Activated CD8-positive, alpha-beta memory T cell treated with anti-CD3 and anti-CD28 coated beads, Interleukin-2, amount 50 U/mL, for 1 hour (primary cell): ENCODE data around the gene EIF4E.
"Not testable (repeated sequence)": the region's sequence is repeated elsewhere in the genome, so short reads cannot be mapped to it uniquely, and the experiment has no call there.

Source experiments
- DNase-seq: peaks from one replicate; pipeline ENCODE4 v3.0.0-alpha.2; 2020; ENCODE audit errors: extremely low read depth

Gene EIF4E, protein sequence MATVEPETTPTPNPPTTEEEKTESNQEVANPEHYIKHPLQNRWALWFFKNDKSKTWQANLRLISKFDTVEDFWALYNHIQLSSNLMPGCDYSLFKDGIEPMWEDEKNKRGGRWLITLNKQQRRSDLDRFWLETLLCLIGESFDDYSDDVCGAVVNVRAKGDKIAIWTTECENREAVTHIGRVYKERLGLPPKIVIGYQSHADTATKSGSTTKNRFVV

DNA sequence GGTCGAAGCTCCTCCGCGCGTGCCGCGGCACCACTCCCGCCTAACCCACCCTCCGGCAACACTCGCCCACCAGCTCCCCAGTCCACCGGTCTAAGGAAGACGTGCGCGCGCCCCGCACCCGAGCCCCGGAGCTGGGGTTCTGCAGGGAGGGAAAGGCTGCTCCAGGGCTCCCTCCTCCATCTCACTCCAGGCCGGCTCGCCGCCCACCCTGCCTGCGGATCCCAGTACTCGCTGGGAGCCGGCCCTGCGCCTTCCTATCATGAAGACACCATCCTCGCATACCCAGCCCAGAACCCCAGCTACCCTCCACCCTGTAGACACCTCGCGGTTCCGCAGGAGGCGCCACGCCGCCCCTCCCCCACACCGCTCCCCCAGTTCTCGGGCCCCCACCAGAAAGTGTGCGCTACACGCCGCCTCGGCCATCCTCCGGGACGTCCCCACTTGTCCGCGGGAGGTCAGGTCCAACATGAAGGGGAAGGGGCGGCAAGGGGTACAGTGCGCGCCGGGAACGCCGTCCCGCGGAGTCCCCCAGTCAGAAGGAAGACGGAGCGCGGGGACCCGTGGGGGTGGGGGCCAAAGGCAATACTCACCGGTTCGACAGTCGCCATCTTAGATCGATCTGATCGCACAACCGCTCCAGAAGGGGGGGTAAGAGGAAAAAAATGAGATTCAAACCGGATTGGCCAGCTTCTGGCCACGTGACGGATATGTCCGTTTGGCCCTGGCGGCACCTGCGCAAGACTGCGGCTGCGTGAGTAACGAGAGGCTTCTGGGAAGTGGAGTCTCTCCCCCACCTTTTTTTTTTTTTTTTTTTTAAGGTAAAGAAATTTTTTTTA lies at the start of gene EIF4E:
TSS of gene EIF4E (minus strand) at position 629 of the 836 bp plus-strand sequence. CDS start at position 608, 21 bp downstream.
- DNase-seq, result peak; percentile 96

DNA sequence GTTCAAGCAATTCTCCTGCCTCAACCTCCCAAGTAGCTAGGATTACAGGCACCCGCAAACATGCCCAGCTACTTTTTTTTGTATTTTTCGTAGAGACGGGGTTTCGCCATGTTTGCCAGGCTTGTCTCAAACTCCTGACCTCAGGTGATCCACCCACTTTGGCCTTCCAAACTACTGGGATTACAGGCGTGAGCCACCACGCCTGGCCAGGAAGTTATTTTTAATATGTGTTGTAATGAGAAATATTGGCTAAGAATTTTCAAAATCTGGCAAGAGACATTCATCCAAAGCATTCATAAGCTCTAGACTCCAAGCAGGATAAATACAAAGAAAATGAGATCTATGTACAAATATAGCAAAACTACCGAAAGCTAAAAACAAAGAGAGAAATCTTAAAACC lies 48.6 kb upstream of the EIF4E start:
- no peak for DNase-seq

DNA sequence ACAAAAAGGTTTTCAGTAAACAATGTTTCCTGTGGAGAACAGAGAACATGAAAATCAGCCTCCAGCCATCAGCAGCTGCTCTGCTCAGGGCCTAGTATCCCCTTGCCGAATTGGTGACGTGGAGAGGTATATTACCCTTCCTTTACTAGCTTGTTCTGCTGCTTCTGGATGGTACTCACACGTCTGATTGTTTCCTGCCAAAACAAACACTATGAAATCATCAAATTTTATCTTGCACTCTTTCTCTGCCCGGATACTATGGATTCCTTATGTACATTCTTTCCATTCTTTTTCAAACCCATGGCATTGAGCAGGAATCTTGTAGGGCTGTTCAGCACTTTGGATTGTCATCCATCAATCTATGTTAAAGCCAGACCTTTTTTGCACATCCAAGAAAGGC lies 47.8 kb upstream of the EIF4E start:
- no peak for DNase-seq

DNA sequence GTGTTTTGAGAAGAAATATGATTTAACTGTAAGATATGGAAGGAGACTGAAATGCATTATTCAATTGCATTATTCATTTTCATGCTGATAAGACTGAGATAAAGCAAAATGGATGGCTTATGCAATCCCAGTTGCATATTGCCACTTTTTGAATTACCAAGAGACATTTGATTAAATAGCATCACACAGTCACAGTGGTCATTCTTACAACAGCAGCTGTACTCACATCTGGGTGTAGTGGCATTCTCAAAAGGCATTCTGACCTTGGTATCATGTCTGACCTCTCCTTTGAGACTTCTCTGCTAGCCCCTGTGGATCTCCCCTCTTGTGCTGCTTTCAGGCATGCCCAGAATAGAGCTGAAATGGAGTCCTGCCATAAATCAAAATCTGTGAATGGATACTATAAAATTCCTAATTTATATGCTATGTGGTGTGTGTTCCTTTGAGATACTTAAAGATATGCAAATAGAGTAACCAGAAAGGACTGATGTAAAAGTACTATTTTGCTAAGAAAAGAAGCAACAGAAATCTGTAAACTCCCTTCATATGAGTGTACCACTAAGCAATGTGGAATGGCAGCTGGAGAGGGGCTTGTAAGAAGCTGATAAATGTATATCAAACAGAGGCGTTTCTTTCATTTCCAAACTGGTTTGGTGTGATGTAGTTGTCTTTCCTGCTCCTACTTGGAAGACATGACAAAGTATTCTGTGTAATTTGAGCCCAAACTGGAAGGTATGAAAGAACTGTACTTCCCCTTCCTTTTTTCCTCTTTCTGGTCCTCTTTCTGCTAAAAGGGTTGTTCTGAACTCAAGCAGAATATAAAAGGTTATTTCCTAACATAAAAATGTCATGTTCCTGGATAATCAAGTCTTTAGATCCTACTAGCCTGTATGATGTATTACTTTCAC lies 41.2 kb upstream of the EIF4E start:
- DNase-seq, result no peak

DNA sequence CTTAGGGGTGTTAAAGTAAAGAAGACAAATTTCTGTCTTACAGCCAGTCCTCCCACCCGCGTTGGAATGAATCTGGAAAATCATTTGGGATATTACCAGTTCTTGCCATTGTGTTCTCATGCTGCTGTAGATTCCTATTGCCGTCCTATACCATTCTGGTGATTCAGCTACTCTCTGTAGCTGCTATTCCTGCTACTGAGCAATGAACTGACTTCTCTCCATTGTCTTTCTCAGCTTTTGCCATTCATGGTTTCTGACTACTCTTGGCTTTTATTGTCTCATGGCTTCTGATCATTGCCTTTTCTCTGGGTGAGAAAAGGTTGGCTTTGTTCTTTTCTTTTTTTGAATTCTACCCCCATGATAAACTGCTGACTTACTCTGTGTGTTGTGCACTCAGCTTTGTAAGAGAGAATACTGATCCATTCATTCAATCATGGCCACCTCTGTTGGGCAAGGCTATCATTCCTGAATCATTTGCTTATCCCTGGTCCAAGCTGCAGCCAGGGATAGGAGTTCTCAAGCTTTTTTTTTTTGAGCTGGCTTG lies 38.9 kb upstream of the EIF4E start:
- DNase-seq, result no peak

DNA sequence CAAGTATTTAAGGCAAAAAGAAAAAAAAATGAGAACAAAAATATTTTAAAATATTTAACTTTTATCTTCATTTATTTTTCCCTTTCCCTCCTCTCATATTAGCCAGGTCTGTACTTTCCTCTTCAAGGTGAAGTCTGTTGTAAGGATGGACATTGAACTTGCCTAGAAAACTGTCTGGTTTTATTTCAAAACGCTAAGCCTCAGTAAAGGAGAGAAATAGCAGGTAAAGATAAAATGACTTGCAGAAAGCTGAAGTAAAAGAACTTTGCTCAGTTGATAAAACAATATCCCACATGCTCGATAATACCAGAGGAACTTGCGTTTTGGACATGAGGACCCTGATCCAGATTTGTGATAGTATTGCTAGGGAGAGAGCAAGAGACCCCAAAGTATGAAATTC lies 38.0 kb upstream of the EIF4E start:
- no peak for DNase-seq

DNA sequence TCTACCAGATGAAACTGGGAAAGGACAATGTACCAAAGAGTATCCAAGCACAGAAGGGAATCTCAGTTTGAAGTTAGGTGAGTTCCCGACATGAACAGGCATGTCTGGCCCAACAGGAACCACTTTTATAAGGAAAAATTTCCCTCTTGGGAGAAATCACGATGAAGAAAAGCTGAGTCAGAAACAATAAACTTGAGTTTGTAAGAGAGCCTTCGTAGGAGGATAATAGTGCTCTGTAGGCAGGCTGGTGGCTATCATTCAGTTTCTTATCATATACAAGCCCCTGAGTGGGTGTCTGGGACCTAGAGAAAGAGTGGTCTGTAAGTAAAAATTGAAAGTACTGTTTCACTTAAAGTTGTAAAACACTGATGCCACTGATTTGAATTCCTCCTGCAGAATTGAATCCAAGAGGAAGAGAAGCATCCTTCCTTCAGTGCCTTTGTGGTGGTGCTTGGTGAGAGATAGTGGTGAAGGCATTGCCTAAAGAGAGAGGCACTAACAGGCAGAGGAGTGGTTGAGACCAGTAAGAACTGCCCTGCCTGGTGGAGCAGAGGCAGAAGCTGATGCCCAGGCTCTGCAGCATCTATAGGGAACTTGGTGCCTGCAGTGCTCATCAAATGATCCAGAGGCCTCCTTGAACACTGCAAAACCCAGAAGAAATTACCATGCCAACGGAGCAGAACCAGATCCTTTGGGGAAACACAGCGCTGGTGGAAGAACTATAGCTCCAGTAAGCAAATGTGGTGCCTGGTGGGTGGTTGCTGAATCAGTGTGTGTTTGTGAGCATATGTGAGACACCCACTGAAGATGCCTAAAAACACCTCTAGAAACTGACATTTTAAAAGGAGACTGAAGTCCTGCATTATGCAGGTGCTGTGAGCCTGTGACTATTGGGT lies 34.9 kb upstream of the EIF4E start:
- no peak for DNase-seq

DNA sequence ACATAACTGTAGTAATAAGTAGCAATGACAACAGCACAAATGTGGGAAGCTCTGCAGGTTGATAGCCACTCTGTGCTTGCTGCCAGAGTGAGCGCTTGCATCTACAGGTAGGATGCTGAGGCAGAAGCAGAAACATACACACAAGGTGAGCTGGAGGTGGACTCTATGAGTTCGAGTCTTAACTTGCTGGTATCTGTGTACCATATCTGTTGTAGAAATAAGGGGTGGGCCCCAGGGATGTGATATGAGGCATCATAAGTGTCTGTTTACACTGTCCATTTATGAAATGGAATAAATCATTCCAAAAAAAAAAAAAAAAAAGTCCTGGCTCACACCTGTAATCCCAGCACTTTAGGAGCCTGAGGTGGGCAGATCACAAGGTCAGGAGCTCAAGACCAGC lies 32.8 kb upstream of the EIF4E start:
- DNase-seq, result no peak

DNA sequence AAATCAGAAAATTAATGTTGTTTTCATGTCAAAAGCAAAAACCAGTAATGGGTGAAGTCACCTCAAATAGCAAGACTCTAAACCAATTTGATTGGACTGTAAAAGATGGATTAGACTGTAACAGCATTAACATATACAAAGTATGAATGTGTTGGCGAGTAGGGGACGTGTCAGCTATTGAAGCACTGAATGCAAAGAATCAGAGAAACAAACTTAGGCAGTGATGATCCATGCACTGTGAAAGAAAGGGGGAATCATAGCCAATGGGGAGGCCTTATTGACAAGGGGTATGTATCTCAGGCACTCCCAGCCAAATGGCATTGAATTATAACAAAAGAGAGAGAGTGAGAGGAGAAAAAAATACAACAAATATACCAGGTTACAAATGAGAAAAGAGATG lies 30.5 kb upstream of the EIF4E start:
- no peak for DNase-seq

DNA sequence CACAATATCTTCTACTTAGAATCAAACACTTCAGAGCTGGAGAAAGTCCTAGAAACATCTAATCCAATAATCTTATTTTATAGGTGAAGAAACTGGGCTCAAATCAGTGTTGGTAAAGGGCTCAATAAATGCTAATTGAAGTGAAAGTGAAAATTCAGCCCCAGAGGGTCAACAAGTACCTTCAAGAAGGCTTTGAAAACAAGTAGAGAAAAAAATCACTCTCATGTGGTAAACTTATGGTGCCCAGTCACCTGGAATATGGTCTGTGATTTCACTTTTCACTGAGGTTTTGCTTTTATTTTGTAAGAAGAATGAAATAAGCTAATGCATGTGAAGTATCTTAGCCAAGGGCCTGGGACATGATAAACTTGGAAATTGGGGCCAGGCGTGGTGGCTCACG lies 29.1 kb upstream of the EIF4E start:
- no peak for DNase-seq

DNA sequence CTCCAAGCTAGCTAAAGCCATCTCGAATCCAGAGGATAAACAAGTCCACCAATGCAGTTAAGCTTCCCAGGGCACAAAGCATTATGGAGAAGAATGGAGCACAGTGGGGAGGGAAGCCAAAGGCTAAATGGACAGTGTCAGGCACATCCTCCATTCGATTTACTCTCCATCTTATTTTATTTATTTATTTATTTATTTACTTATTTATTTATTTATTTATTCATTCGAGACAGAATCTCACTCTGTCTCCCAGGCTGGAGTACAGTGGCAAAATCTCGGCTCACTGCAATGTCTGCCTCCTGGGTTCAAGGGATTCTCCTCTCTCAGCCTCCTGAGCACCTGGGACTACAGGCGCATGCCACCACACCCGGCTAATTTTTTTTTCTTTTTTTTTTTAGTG lies 26.3 kb upstream of the EIF4E start:
- no peak for DNase-seq

DNA sequence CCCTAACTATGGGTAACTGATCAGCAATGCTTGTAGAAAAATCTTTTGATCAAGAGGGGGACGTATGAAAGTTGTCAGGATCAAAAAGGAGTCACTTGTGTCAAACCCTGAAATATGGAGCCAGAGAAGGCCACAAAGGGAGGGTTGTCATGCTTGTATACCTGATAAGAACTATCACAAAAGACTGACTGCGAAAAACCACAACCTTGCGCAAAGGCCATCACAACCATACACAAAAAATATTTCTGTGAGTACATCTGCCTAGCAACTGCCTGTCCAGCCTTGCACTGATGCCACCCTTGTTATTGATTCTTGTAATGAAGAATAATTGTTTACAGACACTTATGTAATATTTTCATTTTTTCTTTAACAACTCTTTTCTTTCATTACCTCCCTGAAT lies 22.8 kb upstream of the EIF4E start:
- DNase-seq, result no peak

DNA sequence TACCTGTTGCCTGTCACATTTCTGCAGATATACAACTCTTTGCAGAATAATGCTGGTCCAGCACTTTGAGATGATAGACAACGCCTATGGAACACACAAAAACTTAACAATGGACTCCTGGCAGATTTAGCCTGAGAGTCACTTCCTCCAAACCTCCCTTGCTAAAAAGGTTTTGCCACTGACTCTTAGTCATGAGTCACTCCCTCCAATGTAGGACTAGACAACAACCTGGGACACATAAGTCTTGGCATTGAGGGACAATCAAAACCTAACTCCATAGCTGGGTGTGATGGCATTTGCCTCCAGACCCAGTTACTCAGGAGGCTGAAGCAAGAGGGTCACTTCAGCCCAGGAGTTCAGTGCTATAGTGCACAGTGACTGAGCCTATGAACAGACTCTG lies 22.0 kb upstream of the EIF4E start:
- no peak for DNase-seq

DNA sequence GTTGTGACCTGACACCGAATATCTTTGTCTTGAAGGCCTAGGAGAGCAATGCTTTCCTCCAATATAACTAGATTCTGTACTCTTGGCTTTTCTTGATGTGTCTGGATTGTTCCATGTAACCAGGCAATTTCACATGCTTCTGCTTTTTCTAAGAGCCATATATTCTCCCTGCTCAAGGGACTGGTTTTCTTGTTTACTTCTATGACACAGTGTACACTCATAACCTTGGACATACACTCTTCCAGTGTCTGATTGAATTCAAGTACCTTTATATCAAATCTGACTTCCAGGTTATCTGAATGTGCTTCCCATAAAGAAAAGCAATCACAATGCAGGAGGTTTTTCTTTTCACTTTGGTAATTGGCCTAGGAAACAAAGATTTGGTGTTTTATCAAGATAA lies 17.4 kb upstream of the EIF4E start:
- no peak for DNase-seq

DNA sequence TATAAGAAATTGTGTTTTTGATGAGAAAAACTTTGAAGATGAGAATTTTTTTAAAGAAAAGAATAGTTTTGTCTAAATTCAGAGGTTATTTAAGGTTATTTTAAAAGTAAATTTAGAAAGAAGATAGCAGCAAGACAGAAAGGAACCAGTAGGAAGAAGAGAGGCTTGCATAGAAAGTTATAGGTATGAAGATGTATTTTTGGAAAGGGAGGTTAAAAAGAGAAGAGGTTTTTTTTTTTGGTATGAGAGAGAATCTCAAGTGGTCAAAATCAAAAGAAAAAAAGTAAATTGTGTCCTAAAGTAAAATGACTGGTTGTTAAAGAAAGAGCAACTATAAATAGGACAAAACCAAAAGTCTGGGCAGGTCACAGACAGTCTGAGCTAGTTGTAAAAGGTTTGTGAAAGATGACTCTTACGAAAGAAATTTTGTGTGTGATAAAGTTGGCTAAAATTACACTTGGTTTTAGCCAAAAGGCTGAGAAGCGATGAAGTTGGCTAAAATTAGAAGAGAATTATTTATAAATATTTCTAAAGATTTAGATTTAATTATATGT lies 16.4 kb upstream of the EIF4E start:
- DNase-seq, result no peak

DNA sequence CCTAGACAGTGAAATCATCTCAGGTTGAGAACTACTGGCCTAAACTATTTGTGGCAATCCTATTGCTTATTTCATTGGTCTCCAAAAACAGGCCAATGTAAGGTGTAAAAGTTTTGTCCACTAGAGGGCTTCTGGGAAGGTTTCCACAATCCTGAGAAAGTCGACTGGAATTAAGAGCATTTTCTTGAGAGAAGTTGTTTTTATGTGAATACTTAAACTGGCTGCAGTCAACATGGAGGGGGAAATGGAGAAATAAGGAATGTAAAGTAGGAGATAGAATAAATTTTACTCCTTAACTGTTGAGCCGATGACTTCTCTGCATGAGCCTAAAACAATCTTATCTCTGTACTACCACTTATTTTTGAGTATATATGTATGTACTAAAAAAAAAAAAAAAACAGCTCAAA lies 11.0 kb upstream of the EIF4E start:
- DNase-seq, result no peak

DNA sequence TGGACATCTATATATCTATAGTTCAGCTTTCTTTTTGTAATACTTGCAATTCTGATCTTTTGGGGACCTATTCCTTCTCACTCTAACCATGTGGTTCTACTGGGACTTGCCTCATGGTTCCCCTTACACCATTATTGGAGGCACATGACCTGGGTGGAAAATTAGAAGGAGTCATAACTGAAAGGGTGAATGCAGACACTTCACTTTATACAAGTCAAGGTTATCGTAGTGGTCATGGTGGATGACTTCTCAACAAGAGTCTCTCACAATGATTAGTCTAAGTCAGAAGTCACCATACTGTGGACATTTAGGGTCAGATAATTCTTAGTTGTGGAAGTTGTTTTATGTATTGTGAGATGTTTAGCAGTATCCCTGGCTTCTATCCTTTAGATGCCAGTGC lies 10.5 kb upstream of the EIF4E start:
- DNase-seq, result no peak

DNA sequence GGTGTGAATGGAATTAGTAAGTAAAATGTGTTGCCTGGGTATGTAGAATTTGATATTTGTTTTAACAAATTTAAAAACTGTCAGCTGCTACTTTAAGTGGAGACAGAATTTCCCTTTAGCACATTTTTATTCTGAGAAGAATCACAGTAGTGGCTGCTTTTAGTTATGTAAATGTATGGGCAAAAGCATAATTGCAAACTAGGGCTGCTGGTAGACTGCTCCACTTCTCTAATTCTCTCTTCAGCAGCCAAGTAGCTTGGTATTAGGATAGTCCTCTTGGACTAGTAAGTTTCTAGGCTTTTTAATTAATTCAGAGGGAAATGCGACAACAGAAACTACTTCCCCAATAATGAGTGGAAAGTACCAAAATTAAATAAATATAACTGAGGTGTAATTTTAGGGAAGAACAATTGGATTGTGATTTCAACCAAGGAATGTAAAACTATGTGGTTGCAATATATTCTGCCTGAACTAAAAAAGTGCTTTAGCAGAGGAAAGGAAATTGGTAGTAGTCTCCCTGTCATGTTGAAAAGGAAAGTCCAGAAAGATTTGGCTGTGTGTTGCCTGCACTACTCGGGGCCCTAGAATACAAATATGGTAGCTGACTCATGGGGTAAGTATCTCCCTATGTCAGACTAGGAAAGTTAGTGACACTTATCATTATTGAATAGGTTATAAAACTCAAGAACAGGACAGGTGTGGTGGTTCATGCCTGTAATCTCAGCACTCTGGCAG lies 9.2 kb upstream of the EIF4E start:
- DNase-seq, result no peak

DNA sequence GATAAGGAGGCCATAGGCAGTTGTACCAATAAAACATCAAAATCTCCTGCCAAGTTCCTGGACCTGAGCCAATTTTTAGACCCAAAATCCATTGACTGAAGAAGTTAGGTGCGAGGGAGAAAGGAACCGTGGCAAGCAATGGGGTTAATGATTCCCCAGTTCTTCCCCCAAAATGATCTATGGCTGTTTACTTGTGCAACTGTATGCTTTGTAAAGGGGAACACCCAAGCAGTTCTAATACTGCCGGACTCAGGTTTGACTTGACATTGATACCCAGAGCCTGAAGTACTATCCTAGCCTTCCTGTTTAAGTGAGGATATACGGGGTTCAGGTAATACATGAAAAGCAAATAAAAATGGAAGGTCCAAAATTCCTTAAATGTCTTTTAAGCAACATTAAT lies 6.7 kb upstream of the EIF4E start:
- DNase-seq, result no peak

DNA sequence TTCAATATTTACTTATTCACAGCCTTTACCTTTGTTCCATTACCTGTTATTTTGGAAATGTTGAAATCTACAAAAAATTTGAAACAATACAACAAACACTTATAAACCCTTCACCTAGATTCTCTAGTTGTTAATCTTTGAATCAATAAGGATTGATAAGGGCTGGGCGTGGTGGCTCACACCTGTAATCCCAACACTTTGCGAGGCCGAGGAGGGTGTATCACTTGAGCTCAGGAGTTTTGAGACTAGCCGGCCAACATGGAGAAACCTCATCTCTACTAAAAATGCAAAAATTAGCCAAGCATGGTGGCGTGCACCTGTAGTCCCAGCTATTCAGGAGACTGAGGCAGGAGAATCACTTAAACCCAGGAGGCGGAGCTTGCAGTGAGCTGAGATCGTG lies 5.9 kb upstream of the EIF4E start:
- DNase-seq, result not testable (repeated sequence)
